Liver (tissue), 9 donors: ENCODE data around the gene AAK1. TPM values are rescaled to one million over a fixed set of nuclear protein-coding genes. Genes with fewer than 3 reads are reported as not detected.

Experiments
- DNase-seq: peaks from one replicate; pipeline ENCODE4 v3.0.0-alpha.2; 2017; ENCODE audit warnings: low spot score
- H3K27ac ChIP-seq, 2 donors: one replicate each; pipeline ENCODE4 v1.7.0; 2013; ENCODE audit warnings: inconsistent platforms in 2 of 2, low read length in 2 of 2, control low read depth in 1 of 2, low read depth in 1 of 2, mild to moderate bottlenecking in 1 of 2
- H3K27me3 ChIP-seq, 4 donors: one replicate each; pipeline versions ENCODE4 v1.6.1 to v1.7.0; 2013; ENCODE audit warnings: low read length in 3 of 4, inconsistent platforms in 1 of 4, mild to moderate bottlenecking in 1 of 4, moderate library complexity in 1 of 4; ENCODE audit not compliant: control insufficient read depth in 4 of 4, insufficient read depth in 4 of 4
- H3K36me3 ChIP-seq, 4 donors: one replicate each; pipeline versions ENCODE4 v1.6.1 to v1.7.0; 2013; ENCODE audit warnings: low read length in 3 of 4, mild to moderate bottlenecking in 3 of 4, low read depth in 1 of 4, moderate library complexity in 1 of 4; ENCODE audit not compliant: control insufficient read depth in 4 of 4, insufficient read depth in 3 of 4
- H3K4me1 ChIP-seq, 4 donors: one replicate each; pipeline versions ENCODE4 v1.6.1 to v1.7.0; 2013; ENCODE audit warnings: low read length in 3 of 4, mild to moderate bottlenecking in 3 of 4, moderate library complexity in 1 of 4; ENCODE audit not compliant: control insufficient read depth in 4 of 4, insufficient read depth in 4 of 4
- H3K4me3 ChIP-seq, 3 donors: one replicate each; pipeline versions ENCODE4 v1.6.1 to v1.7.0; 2013; ENCODE audit warnings: low read length in 3 of 3, control low read depth in 1 of 3, low read depth in 1 of 3, mild to moderate bottlenecking in 1 of 3
- H3K9ac ChIP-seq, 2 donors: one replicate each; pipeline ENCODE4 v1.7.0; 2013; ENCODE audit warnings: low read length in 2 of 2, mild to moderate bottlenecking in 2 of 2, moderate library complexity in 2 of 2, control low read depth in 1 of 2, low read depth in 1 of 2
- H3K9me3 ChIP-seq, 4 donors: one replicate each; pipeline versions ENCODE4 v1.6.1 to v1.7.0; 2013; ENCODE audit warnings: low read length in 3 of 4; ENCODE audit not compliant: control insufficient read depth in 4 of 4
- EGR1 ChIP-seq, 2 donors: IDR thresholded peaks; 2 replicates each; pipeline ENCODE4 v1.6.1; 2016 to 2018; ENCODE audit warnings: antibody characterized with exemption in 2 of 2, low read depth in 2 of 2
- FOXA1 ChIP-seq: IDR thresholded peaks from 2 replicates; pipeline ENCODE4 v1.6.1; 2016; ENCODE audit warnings: antibody characterized with exemption
- FOXA2 ChIP-seq: IDR thresholded peaks from 2 replicates; pipeline ENCODE4 v1.6.1; 2016; ENCODE audit warnings: antibody characterized with exemption
- GABPA ChIP-seq, 2 donors: IDR thresholded peaks in 1 of 2; conservative IDR thresholded peaks in 1 of 2; 2 replicates each; pipeline ENCODE4 v1.6.1; 2016; ENCODE audit warnings: antibody characterized with exemption in 2 of 2, mild to moderate bottlenecking in 1 of 2, moderate library complexity in 1 of 2
- HNF4A ChIP-seq, 2 donors: conservative IDR thresholded peaks; 2 replicates each; pipeline ENCODE4 v1.6.1; 2016; ENCODE audit warnings: antibody characterized with exemption in 2 of 2, mild to moderate bottlenecking in 2 of 2
- JUND ChIP-seq, 2 donors: IDR thresholded peaks; 2 replicates each; pipeline ENCODE4 v1.6.1; 2016; ENCODE audit warnings: antibody characterized with exemption in 2 of 2
- NR2F2 ChIP-seq: IDR thresholded peaks from 2 replicates; pipeline ENCODE4 v1.6.1; 2016; ENCODE audit warnings: antibody characterized with exemption
- RAD21 ChIP-seq, 2 donors: IDR thresholded peaks; 2 replicates each; pipeline ENCODE4 v1.6.1; 2016; ENCODE audit warnings: antibody characterized with exemption in 2 of 2, mild to moderate bottlenecking in 2 of 2
- RXRA ChIP-seq, 2 donors: IDR thresholded peaks; 2 replicates each; pipeline ENCODE4 v1.6.1; 2017 to 2018; ENCODE audit warnings: antibody characterized with exemption in 2 of 2, mild to moderate bottlenecking in 1 of 2
- SP1 ChIP-seq: IDR thresholded peaks from 2 replicates; pipeline ENCODE4 v1.6.1; 2018; ENCODE audit warnings: antibody characterized with exemption, mild to moderate bottlenecking
- TAF1 ChIP-seq: conservative IDR thresholded peaks from 2 replicates; pipeline ENCODE4 v1.6.1; 2016; ENCODE audit warnings: antibody characterized with exemption, mild to moderate bottlenecking
- YY1 ChIP-seq: IDR thresholded peaks from 2 replicates; pipeline ENCODE4 v1.6.1; 2016; ENCODE audit warnings: antibody characterized with exemption, mild to moderate bottlenecking
- WGBS: extraction: QIAGEN DNeasy Blood & Tissue Kit; methylation state at CpG from one replicate; pipeline ENCODE4 v1.1.7; 2013; 5-methylcytosine and 5-hydroxymethylcytosine counted together
- polyA plus RNA-seq, 2 donors: library from polyadenylated mRNA; stranded (reverse) in 1 of 2; unstranded in 1 of 2; fragments of 200-250 nt in 1 of 2; fragments of >200 nt in 1 of 2; fragmentation: Nextera tagmentation in 1 of 2; extraction: Ambion mirVana in 1 of 2; gene quantifications; one replicate each; pipeline versions ENCODE4 v1.2.1 to v1.2.3, GENCODE V29; 2013 to 2015
- total RNA-seq, 2 donors: library from RNA; depleted of rRNA; stranded (reverse); fragments of >200 nt; gene quantifications; one replicate each; pipeline ENCODE4 v1.2.3, GENCODE V29; 2014
- TF ChIP-seq, protein P1 (sequence below): IDR thresholded peaks from 2 replicates; pipeline ENCODE4 v1.6.1; 2016; ENCODE audit warnings: antibody characterized with exemption
- TF ChIP-seq, protein P2 (sequence below): IDR thresholded peaks from 2 replicates; pipeline ENCODE4 v1.6.1; 2016; ENCODE audit warnings: antibody characterized with exemption
- TF ChIP-seq, protein P3 (sequence below): IDR thresholded peaks from 2 replicates; pipeline ENCODE4 v1.6.1; 2016; ENCODE audit warnings: antibody characterized with exemption, mild to moderate bottlenecking
- TF ChIP-seq, protein P4 (sequence below): IDR thresholded peaks from 2 replicates; pipeline ENCODE4 v1.6.1; 2016; ENCODE audit warnings: antibody characterized with exemption
- TF ChIP-seq, protein P5 (sequence below): fragments of 150-350 bp; IDR thresholded peaks from 2 replicates; pipeline ENCODE4 v1.5.1; 2017; ENCODE audit warnings: improper control_type of control experiment, low read depth, low read length; ENCODE audit not compliant: missing input control
- donor health status: healthy.
- donor health status: healthy.
- donor health status: healthy.
- donor health status: healthy.
- donor health status: healthy.

The AAK1 gene
- total and polyA plus RNA-seq, 4 donors = 3.9 to 14.3 (median 11.3) TPM

DNA sequence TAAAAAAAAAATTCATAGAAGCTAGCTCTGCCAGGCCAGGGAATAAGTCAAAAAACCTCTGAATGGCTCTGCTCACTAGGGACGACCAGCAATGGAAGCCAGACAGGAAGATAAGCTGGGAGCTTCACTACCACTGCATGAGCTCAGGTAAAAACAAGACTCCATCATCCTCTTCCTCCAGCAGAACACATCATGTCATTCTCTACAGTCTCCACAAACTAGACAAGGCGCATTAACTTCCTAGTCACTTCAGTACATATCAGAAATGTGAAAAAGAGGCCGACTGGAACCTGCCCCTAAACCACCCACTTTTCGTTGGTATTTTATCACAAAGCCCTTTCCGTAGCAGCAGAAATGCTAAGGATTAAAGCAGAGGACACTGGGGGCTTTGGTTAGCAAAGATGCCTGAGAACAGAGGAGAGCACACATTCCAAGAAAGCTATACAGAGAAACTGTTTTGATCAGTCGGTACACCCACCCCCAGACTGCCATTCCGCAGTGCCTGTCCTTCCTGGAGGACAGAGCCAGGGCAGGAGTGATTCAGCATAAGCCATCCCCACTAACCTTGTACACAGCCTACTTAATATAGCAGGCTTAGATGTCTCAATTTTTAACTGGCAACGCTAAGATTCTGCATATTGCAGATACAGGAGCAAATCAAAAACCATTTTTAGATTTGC, 53.4 kb downstream of the AAK1 start:
- Histone ChIP-seq H3K27me3 (no peaks in the 10 kb centered on the region), H3K36me3 (no peaks in the 10 kb centered on the region), H3K4me3 (no peak overlapping the region), H3K4me1 (peaks cover 0 to 5% (median 3%) of the 10 kb centered on the region in 4 donors), H3K27ac (no peak overlapping the region), H3K9me3 (no peaks in the 10 kb centered on the region), H3K9ac (no peak overlapping the region)
- WGBS = 83% methylated on average over 8 of the region's 8 CpGs
- TF ChIP-seq RAD21 (IDR thresholded peaks at IDR 0.05) (no peak), RXRA (IDR thresholded peaks at IDR 0.05) (no peak), TAF1 (no peak), FOXA2 (no peak), NR2F2 (no peak), EGR1 (IDR thresholded peaks at IDR 0.05; ENCODE audit: low read depth in 2 of 2) (no peak), HNF4A (conservative IDR thresholded peaks at IDR 0.05) (no peak), SP1 (no peak), FOXA1 (no peak), GABPA (IDR thresholded peaks at IDR 0.05 in 1 of 2, conservative IDR thresholded peaks at IDR 0.05 in 1 of 2) (no peak)
- TF ChIP-seq, protein P1, sequence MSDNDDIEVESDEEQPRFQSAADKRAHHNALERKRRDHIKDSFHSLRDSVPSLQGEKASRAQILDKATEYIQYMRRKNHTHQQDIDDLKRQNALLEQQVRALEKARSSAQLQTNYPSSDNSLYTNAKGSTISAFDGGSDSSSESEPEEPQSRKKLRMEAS = no peak
- TF ChIP-seq, protein P2, sequence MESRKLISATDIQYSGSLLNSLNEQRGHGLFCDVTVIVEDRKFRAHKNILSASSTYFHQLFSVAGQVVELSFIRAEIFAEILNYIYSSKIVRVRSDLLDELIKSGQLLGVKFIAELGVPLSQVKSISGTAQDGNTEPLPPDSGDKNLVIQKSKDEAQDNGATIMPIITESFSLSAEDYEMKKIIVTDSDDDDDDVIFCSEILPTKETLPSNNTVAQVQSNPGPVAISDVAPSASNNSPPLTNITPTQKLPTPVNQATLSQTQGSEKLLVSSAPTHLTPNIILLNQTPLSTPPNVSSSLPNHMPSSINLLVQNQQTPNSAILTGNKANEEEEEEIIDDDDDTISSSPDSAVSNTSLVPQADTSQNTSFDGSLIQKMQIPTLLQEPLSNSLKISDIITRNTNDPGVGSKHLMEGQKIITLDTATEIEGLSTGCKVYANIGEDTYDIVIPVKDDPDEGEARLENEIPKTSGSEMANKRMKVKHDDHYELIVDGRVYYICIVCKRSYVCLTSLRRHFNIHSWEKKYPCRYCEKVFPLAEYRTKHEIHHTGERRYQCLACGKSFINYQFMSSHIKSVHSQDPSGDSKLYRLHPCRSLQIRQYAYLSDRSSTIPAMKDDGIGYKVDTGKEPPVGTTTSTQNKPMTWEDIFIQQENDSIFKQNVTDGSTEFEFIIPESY = no peak
- TF ChIP-seq, protein P3, sequence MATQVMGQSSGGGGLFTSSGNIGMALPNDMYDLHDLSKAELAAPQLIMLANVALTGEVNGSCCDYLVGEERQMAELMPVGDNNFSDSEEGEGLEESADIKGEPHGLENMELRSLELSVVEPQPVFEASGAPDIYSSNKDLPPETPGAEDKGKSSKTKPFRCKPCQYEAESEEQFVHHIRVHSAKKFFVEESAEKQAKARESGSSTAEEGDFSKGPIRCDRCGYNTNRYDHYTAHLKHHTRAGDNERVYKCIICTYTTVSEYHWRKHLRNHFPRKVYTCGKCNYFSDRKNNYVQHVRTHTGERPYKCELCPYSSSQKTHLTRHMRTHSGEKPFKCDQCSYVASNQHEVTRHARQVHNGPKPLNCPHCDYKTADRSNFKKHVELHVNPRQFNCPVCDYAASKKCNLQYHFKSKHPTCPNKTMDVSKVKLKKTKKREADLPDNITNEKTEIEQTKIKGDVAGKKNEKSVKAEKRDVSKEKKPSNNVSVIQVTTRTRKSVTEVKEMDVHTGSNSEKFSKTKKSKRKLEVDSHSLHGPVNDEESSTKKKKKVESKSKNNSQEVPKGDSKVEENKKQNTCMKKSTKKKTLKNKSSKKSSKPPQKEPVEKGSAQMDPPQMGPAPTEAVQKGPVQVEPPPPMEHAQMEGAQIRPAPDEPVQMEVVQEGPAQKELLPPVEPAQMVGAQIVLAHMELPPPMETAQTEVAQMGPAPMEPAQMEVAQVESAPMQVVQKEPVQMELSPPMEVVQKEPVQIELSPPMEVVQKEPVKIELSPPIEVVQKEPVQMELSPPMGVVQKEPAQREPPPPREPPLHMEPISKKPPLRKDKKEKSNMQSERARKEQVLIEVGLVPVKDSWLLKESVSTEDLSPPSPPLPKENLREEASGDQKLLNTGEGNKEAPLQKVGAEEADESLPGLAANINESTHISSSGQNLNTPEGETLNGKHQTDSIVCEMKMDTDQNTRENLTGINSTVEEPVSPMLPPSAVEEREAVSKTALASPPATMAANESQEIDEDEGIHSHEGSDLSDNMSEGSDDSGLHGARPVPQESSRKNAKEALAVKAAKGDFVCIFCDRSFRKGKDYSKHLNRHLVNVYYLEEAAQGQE = no peak
- TF ChIP-seq, protein P4, sequence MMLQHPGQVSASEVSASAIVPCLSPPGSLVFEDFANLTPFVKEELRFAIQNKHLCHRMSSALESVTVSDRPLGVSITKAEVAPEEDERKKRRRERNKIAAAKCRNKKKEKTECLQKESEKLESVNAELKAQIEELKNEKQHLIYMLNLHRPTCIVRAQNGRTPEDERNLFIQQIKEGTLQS = no peak
- DNase-seq = no peak

DNA sequence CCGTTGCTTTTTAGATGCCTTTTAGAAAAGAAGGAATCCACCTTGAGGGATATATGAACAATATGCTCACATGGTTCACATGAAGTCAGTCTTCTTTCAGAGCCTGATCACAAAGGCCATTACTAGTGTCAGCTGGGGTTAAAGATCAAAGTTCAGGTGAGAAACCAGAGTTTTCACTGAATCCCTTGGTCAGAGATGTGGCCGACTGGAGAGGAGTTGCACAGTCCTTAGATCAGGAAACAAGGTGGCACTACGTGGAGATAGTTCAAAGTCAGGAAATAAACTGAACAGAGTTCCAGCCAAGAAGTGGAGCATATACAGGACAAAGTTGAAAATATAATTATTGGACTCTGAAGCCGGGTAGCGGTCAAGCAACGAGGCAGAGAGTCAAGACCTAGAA, 54.6 kb downstream of the AAK1 start:
- Histone ChIP-seq H3K27ac (no peak overlapping the region), H3K4me1 (peaks cover 0 to 5% (median 3%) of the 10 kb centered on the region in 4 donors), H3K4me3 (no peak overlapping the region), H3K9me3 (no peaks in the 10 kb centered on the region), H3K36me3 (no peaks in the 10 kb centered on the region), H3K27me3 (no peaks in the 10 kb centered on the region), H3K9ac (no peak overlapping the region)
- DNase-seq = no peak
- 61% methylated on average over 6 of the region's 6 CpGs for WGBS
- TF ChIP-seq SP1 (peak; percentile 47), HNF4A (conservative IDR thresholded peaks at IDR 0.05) (peak; percentile 92), YY1 (peak; percentile 23), GABPA (IDR thresholded peaks at IDR 0.05 in 1 of 2, conservative IDR thresholded peaks at IDR 0.05 in 1 of 2) (no peak), JUND (IDR thresholded peaks at IDR 0.05) (peak in 1 of 2 donors; percentile 12), TAF1 (no peak), RXRA (IDR thresholded peaks at IDR 0.05) (peak; percentile 73 to 86), EGR1 (IDR thresholded peaks at IDR 0.05; ENCODE audit: low read depth in 2 of 2) (no peak), FOXA1 (no peak), FOXA2 (no peak), NR2F2 (peak; percentile 89)
- TF ChIP-seq, protein P2 = no peak
- TF ChIP-seq, protein P4 = no peak
- TF ChIP-seq, protein P5, sequence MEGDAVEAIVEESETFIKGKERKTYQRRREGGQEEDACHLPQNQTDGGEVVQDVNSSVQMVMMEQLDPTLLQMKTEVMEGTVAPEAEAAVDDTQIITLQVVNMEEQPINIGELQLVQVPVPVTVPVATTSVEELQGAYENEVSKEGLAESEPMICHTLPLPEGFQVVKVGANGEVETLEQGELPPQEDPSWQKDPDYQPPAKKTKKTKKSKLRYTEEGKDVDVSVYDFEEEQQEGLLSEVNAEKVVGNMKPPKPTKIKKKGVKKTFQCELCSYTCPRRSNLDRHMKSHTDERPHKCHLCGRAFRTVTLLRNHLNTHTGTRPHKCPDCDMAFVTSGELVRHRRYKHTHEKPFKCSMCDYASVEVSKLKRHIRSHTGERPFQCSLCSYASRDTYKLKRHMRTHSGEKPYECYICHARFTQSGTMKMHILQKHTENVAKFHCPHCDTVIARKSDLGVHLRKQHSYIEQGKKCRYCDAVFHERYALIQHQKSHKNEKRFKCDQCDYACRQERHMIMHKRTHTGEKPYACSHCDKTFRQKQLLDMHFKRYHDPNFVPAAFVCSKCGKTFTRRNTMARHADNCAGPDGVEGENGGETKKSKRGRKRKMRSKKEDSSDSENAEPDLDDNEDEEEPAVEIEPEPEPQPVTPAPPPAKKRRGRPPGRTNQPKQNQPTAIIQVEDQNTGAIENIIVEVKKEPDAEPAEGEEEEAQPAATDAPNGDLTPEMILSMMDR = no peak
- TF ChIP-seq, protein P1 = peak; percentile 35
